SK-N-MC (cell line): ENCODE results near the gene MKLN1.

Experiments used
- EZH2 ChIP-seq: fragments of 200-600 bp; sonication (generic); IDR thresholded peaks from one replicate; pipeline ENCODE4 v1.6.1; 2017; ENCODE audit warnings: antibody characterized with exemption
- FOXP2 ChIP-seq: optimal IDR thresholded peaks from 2 replicates; pipeline ENCODE3; 2011; ENCODE audit warnings: mild to moderate bottlenecking, moderate library complexity; ENCODE audit not compliant: insufficient read depth; ENCODE audit errors: extremely low read length, control extremely low read depth
- POLR2AphosphoS5 ChIP-seq: IDR thresholded peaks from 2 replicates; pipeline ENCODE4 v1.6.1; 2012; ENCODE audit warnings: mild to moderate bottlenecking, low read depth, low read length, borderline replicate concordance

GRCh38 chr7:131403322-131403721 is 75.6 kb downstream of the MKLN1 start:
- TF ChIP-seq EZH2: no peak
- TF ChIP-seq POLR2AphosphoS5: no peak
- TF ChIP-seq FOXP2: no peak
